Rectal smooth muscle tissue (tissue), 1 donor: ENCODE data around the gene FOXP4.

Experiments used
- H3K27ac ChIP-seq: one replicate; pipeline ENCODE4 v1.7.0; 2013; ENCODE audit warnings: low read depth, low read length, inconsistent platforms
- H3K27me3 ChIP-seq: one replicate; pipeline ENCODE4 v1.7.0; 2013; ENCODE audit warnings: low read length; ENCODE audit not compliant: control insufficient read depth, insufficient read depth
- H3K36me3 ChIP-seq: one replicate; pipeline ENCODE4 v1.7.0; 2013; ENCODE audit warnings: low read length; ENCODE audit not compliant: control insufficient read depth, insufficient read depth
- H3K4me1 ChIP-seq: one replicate; pipeline ENCODE4 v1.7.0; 2013; ENCODE audit warnings: low read length; ENCODE audit not compliant: control insufficient read depth, insufficient read depth
- H3K4me3 ChIP-seq: one replicate; pipeline ENCODE4 v1.7.0; 2013; ENCODE audit warnings: low read length
- H3K9ac ChIP-seq: one replicate; pipeline ENCODE4 v1.7.0; 2013; ENCODE audit warnings: low read length

Gene FOXP4

DNA sequence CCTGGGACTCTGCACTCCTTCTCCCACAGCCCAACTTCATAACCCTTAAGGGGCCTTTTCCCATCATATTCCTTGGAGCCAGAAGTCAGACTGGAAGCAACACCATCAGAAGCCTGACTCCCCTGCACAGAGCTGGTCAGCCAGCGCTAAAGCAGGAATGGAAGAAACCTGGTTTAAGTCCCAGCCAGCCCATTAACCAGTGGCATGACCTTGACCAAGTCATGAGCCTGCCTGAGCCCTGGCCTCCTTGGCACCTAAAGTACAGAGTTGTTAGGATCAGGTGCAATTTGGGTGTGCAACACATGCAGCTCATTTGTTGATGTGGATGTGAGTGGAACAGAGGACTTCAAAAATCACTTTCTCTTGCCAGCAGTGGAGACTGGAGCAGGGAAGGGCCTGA, 20.8 kb downstream of the FOXP4 start:
- Histone ChIP-seq H3K27ac (no peak overlapping the region), H3K9ac (no peak overlapping the region), H3K36me3 (peaks cover 19% of the 10 kb centered on the region), H3K27me3 (no peaks in the 10 kb centered on the region), H3K4me1 (peaks cover 38% of the 10 kb centered on the region), H3K4me3 (no peak overlapping the region)

DNA sequence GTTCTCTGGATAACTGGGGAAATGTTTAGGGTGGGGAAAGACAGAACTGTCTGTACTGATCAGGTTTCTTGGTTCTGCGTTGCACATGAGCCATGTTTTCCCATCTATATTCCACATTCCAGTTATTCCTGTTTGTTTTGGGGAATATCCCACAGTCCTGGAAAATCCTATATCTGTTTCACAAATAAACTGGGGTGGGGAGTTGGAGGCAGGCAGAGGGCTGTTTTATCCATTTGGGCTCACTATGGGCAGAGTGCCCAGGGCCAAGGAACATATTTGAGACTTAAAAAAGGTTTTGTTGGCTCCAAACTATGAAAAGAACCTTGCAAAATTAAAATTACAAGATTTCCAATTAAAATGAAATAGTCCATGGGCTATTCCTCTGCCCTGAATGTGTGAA, 21.5 kb downstream of the FOXP4 start:
- peaks cover 19% of the 10 kb centered on the region for H3K36me3 ChIP-seq
- no peak overlapping the region for H3K27ac ChIP-seq
- H3K4me3 ChIP-seq = no peak overlapping the region
- H3K27me3 ChIP-seq = no peaks in the 10 kb centered on the region
- H3K4me1 ChIP-seq = peaks cover 40% of the 10 kb centered on the region
- no peak overlapping the region for H3K9ac ChIP-seq

DNA sequence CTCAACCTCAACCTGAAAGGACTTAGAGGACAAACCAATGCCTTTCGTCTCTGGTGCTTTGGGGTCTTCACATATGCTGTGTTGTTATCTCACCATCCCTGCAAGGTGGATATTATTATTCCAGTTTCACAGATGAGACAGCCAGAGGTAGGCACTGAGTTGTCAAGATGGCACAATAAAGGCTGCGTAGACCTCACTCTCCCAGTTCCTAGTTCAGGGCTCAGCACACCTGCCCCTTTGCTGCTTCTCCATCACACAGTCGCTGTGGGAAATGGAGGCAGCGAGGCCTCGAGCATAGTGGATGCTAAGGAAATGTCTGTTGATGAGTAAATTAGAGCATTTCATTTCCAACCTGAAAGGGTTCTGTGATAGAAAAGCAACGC, 22.0 kb downstream of the FOXP4 start:
- Histone ChIP-seq H3K36me3 (peaks cover 19% of the 10 kb centered on the region), H3K27ac (peak overlapping the region; percentile 42), H3K4me3 (no peak overlapping the region), H3K27me3 (no peaks in the 10 kb centered on the region), H3K4me1 (peaks cover 40% of the 10 kb centered on the region), H3K9ac (no peak overlapping the region)

DNA sequence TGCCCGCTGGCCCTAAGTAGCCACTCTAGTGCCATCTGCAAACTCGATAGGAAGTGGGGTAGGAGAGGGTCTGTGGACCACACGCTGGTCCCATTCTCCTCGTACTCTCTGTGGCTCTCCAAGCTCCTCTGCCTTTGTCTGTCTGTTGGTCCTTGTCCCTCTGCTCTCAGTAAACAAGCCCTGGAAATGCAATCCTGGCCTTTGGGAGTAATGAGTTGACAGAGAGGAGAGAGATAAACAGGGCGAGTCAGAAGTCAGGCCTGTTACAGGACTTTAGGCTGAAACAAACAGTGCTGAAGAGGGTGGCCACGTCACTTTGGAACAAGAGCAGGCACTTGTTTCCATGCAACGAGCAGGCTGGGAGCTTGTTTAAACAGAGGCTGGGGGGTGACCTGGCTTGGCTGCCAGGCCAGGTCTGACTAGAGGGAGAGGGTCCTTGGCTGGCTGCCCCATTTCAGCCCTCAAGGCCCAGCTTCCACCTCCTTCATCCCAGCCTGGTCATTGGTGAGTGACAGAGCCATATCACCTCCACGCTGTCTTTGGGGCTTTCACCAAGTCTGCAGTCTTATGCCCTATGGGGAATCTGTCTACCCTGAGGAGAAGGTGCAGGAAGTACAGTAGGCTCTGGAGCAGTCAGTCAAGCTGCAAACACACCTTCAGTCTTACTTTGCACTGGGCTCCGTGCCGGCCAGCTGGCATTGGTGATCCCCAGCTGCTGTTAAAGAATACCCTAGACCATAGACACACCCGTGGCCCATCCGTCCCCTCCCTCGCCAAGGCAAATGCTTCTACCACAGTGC, 22.6 kb downstream of the FOXP4 start:
- peaks cover 40% of the 10 kb centered on the region for H3K4me1 ChIP-seq
- no peak overlapping the region for H3K4me3 ChIP-seq
- peaks cover 19% of the 10 kb centered on the region for H3K36me3 ChIP-seq
- H3K27ac ChIP-seq = peak overlapping the region; percentile 42
- H3K27me3 ChIP-seq = no peaks in the 10 kb centered on the region
- no peak overlapping the region for H3K9ac ChIP-seq

DNA sequence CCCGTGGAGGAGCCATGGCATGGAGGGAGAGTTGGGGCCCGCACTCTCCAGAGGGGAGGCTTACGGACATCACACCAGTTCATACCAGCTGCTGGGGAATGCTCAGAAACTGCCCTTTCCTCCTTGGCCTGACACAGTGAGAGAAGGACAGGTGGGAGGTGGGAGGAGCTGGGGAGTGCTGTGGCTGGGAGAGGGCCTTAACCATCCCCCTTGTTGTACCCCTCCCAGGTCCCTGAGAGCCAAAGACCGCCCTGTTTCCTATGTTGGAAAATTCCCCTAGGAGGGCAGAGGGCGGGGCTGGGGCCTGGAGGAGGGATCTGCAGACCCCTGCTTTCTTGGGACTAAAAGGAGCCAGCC, 24.1 kb downstream of the FOXP4 start:
- H3K36me3 ChIP-seq = peaks cover 19% of the 10 kb centered on the region
- H3K9ac ChIP-seq = no peak overlapping the region
- H3K4me1 ChIP-seq = peaks cover 40% of the 10 kb centered on the region
- no peak overlapping the region for H3K4me3 ChIP-seq
- H3K27ac ChIP-seq = peak overlapping the region; percentile 76
- no peaks in the 10 kb centered on the region for H3K27me3 ChIP-seq

DNA sequence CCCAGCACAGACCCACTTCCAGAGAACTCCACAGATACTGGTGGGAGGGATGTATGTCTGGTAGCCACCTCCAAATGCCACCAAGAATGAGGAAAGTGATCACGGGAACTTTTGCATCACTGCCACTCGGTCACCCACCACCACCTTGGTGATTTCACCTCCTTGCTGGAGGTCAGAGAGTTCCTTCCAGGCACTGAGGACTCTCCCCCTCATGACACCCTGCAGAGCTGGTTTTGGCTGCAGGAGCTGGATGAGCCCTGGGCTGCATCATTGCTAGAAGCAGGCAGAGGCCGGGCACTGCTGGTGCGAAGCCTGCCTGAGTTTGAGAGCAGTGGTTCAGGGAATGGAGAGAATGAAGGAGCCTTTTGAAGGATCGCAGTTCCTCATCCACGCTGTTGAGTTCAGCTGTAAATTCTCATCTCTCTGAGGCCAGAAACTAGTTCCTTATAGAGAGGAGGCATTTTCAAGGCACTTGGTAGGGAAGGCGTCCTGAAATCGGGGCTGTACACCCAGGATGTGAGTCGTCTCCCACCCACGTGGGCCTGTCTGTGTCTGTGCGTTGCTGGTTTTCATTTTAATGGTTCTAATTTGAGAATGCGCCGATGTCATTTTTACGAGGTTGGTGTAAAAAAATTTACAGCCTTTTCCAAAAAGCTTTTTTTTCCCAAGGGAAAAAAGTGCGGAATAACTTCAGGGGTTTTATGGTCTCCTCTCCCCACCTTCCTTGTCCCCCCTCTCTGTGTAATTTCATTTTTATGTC, 25.0 kb downstream of the FOXP4 start:
- no peak overlapping the region for H3K4me3 ChIP-seq
- no peak overlapping the region for H3K9ac ChIP-seq
- peak overlapping the region; percentile 76 for H3K27ac ChIP-seq
- peaks cover 40% of the 10 kb centered on the region for H3K4me1 ChIP-seq
- H3K27me3 ChIP-seq = no peaks in the 10 kb centered on the region
- H3K36me3 ChIP-seq = peaks cover 11% of the 10 kb centered on the region

DNA sequence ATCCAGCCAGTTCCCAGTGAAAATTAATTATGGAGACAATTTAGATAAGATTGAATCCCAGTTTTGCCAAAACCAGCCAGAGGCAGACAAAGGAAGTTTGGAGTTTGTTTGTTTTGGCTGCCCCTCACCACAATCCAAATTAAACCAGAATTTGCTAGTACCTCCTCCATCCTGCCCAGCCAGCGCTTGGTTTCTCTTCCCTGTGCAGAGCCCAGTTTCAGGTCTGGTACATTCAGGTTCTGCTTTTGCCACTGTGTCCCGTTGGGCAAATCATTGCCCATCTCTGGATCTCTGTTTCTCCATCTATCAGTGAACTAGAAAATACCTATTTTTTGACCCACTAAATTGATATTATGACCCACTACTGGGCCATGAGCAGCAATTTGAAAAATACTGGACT, 26.4 kb downstream of the FOXP4 start:
- no peak overlapping the region for H3K9ac ChIP-seq
- peaks cover 40% of the 10 kb centered on the region for H3K4me1 ChIP-seq
- no peaks in the 10 kb centered on the region for H3K36me3 ChIP-seq
- H3K27me3 ChIP-seq = no peaks in the 10 kb centered on the region
- no peak overlapping the region for H3K27ac ChIP-seq
- H3K4me3 ChIP-seq = no peak overlapping the region

DNA sequence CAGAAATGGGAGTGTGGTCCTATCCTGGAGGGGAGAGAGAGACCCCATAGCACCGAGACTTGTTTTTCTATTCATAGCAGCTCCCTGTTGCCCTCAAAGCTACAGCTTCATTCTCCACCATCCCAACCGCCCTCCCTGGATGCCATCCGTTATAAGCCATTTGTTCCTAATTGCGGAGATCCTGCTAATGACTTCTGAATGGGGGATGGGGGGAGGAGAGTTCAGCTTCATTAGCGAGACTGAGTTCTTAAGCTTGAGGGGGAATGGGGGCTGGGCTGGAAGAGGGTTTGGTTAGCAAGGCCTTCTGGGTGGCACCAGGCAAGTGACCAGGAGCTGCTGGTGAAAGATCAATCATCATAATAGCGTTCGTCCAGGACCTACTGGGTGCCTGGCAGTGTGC, 27.1 kb downstream of the FOXP4 start:
- Histone ChIP-seq H3K4me3 (no peak overlapping the region), H3K27ac (no peak overlapping the region), H3K27me3 (no peaks in the 10 kb centered on the region), H3K4me1 (peaks cover 42% of the 10 kb centered on the region), H3K36me3 (no peaks in the 10 kb centered on the region), H3K9ac (no peak overlapping the region)

DNA sequence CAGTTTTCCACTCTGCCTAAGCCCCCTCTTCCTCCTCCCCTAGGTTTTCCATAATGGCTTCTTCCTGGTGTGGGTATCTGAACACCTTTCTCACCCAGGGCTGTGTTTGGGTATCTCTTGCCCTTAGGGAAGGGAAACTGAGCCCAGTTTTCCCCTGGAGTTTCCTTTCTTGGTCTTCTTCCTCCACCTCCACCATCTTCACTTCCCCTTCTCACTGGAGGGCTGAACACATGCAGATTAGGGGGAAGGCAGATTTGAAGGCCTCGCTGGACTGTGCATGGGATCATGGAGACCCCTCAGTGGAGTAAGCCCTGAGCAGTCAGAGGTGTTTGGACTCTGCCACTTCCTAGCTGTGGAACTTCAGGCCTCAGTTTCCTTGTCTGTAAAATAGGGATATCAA, 27.8 kb downstream of the FOXP4 start:
- no peak overlapping the region for H3K4me3 ChIP-seq

DNA sequence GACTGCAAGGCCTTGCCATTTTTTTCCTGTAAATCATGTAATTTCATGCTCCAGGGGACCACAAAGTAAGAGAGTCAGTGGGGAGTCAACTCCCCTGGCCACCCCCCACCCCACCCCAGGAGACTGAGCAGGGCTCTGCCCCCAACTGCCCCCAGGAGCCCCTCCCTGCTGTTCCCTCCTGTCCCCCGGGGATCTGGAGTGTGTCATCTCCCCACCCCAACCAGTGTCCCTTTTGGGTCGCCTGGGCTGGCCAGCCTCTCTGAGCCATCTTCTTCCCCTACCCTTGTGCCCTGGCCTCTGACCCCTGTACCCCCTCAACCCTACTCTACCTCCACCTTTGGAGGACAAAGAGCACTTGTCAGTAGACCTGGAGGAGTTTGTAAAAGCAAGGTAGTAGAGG, 29.4 kb downstream of the FOXP4 start:
- Histone ChIP-seq H3K4me1 (peaks cover 21% of the 10 kb centered on the region), H3K36me3 (no peaks in the 10 kb centered on the region), H3K27me3 (no peaks in the 10 kb centered on the region), H3K9ac (no peak overlapping the region), H3K27ac (no peak overlapping the region), H3K4me3 (no peak overlapping the region)

More for the DNA sequence above, 27.8 kb downstream of the FOXP4 start:
- no peaks in the 10 kb centered on the region for H3K27me3 ChIP-seq
- H3K4me1 ChIP-seq = peaks cover 36% of the 10 kb centered on the region
- H3K9ac ChIP-seq = no peak overlapping the region
- H3K36me3 ChIP-seq = no peaks in the 10 kb centered on the region
- no peak overlapping the region for H3K27ac ChIP-seq

DNA sequence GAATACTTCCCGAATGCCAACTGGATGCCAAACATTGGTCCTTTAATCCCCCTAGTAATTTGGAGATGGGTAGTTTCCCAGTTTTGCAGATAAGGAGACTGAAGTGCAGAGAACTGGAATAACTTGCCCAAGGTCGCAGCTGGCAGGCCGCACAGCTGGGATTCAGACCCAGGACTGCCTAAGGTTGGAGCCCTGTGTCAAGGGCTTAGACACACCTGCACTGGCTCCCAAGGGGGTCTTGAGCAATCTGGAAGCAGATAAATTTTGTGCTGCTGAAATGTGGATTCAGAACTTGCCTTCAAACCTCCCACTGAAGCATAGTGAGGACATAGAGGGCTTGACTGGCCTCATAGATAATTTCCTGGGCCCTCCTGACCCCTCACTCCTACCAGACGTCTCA, 30.5 kb downstream of the FOXP4 start:
- Histone ChIP-seq H3K27me3 (no peaks in the 10 kb centered on the region), H3K4me3 (no peak overlapping the region), H3K27ac (no peak overlapping the region), H3K4me1 (peaks cover 14% of the 10 kb centered on the region), H3K9ac (no peak overlapping the region), H3K36me3 (no peaks in the 10 kb centered on the region)

DNA sequence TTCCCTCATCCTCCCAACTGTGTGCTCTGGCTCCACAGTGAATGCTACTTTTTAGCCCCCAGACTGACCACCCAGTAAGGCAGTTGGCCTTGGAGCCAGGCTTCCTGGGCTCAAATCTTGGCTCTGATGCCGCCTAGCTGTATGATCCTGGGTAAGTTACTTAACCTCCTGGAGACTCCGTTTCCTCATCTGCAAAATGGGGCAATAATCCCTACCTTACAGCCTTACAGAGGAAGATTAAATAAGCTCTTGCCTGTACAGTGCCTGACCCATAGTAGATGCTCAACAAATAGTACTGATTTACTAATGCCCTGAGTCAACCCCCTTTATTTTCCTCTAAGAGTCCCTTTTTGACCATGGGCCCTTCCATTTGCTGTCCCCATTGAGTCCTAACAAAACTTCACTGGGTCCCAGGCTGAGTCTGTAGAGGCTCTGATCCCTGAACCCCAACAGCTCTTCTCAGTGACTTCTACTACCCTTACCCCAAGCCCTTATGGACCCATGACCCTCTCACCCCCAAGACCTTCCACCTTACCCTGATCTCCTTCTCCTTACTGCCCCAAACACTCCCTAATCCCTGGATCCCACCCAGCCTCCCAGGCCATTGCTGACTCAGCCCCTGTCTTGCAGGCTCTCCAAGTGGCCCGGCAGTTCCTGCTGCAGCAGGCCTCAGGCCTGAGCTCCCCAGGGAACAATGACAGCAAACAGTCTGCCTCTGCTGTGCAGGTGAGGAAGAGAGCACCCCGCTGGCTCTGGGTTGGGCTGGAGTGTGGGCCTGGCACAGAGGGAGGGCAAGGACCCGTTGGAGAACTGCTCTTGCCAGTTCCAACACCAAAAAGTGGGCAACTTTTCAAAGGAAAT, 31.4 kb downstream of the FOXP4 start:
- Histone ChIP-seq H3K27me3 (no peaks in the 10 kb centered on the region), H3K4me1 (peaks cover 12% of the 10 kb centered on the region), H3K36me3 (no peaks in the 10 kb centered on the region), H3K27ac (no peak overlapping the region), H3K9ac (no peak overlapping the region), H3K4me3 (no peak overlapping the region)
